ENCODE data around the gene CLRN1. TPM values are rescaled to one million over a fixed set of nuclear protein-coding genes. Genes with fewer than 3 reads are reported as not detected.
"Not testable (repeated sequence)": the region's sequence is repeated elsewhere in the genome, so short reads cannot be mapped to it uniquely, and the experiment has no call there.

The CLRN1 gene
- polyA plus RNA-seq (ENCODE audit: insufficient read length in 3 of 3) = not detected

GRCh38 chr3:150972366-150973071 lies at the start of gene CLRN1:
Gene CLRN1 (minus strand): TSS chr3:150972727. CDS start chr3:150972708, 19 bp downstream.
- peak in 1 of 3 donors; percentile 10 for DNase-seq (ENCODE audit: low read depth in 3 of 3, low spot score in 2 of 3)

- no peak for DNase-seq (ENCODE audit: low read depth in 3 of 3, low spot score in 2 of 3)
These were observed 43.9 kb upstream of the CLRN1 start for GRCh38 chr3:151016478-151016795.

GRCh38 chr3:151015767-151016477 lies 43.4 kb upstream of the CLRN1 start:
- DNase-seq (ENCODE audit: low read depth in 3 of 3, low spot score in 2 of 3) = no peak

GRCh38 chr3:151015181-151015580 lies 42.7 kb upstream of the CLRN1 start:
- DNase-seq (ENCODE audit: low read depth in 3 of 3, low spot score in 2 of 3) = no peak

GRCh38 chr3:151014501-151015018 lies 42.0 kb upstream of the CLRN1 start:
- DNase-seq (ENCODE audit: low read depth in 3 of 3, low spot score in 2 of 3) = no peak

- no peak for DNase-seq (ENCODE audit: low read depth in 3 of 3, low spot score in 2 of 3)
These were observed 40.2 kb upstream of the CLRN1 start for GRCh38 chr3:151012753-151013152.

- DNase-seq (ENCODE audit: low read depth in 3 of 3, low spot score in 2 of 3) = peak in 1 of 3 donors; percentile 10
These were observed 38.9 kb upstream of the CLRN1 start for GRCh38 chr3:151011427-151011826.

- DNase-seq (ENCODE audit: low read depth in 3 of 3, low spot score in 2 of 3) = no peak
These were observed 37.5 kb upstream of the CLRN1 start for GRCh38 chr3:151009981-151010380.

GRCh38 chr3:151009430-151009829 lies 36.9 kb upstream of the CLRN1 start:
- no peak for DNase-seq (ENCODE audit: low read depth in 3 of 3, low spot score in 2 of 3)

GRCh38 chr3:151008699-151009098 lies 36.2 kb upstream of the CLRN1 start:
- no peak for DNase-seq (ENCODE audit: low read depth in 3 of 3, low spot score in 2 of 3)

GRCh38 chr3:151003768-151004134 lies 31.2 kb upstream of the CLRN1 start:
- DNase-seq (ENCODE audit: low read depth in 3 of 3, low spot score in 2 of 3) = no peak

- DNase-seq (ENCODE audit: low read depth in 3 of 3, low spot score in 2 of 3) = no peak
These were observed 30.7 kb upstream of the CLRN1 start for GRCh38 chr3:151003029-151003767.

- no peak for DNase-seq (ENCODE audit: low read depth in 3 of 3, low spot score in 2 of 3)
These were observed 29.8 kb upstream of the CLRN1 start for GRCh38 chr3:151002003-151002981.

GRCh38 chr3:150998996-150999395 lies 26.5 kb upstream of the CLRN1 start:
- DNase-seq (ENCODE audit: low read depth in 3 of 3, low spot score in 2 of 3) = no peak

GRCh38 chr3:150996731-150997130 lies 24.2 kb upstream of the CLRN1 start:
- DNase-seq (ENCODE audit: low read depth in 3 of 3, low spot score in 2 of 3) = no peak

- no peak for DNase-seq (ENCODE audit: low read depth in 3 of 3, low spot score in 2 of 3)
These were observed 23.0 kb upstream of the CLRN1 start for GRCh38 chr3:150995510-150995909.

- DNase-seq (ENCODE audit: low read depth in 3 of 3, low spot score in 2 of 3) = no peak
These were observed 16.7 kb upstream of the CLRN1 start for GRCh38 chr3:150989208-150989607.

GRCh38 chr3:150988395-150988794 lies 15.9 kb upstream of the CLRN1 start:
- DNase-seq (ENCODE audit: low read depth in 3 of 3, low spot score in 2 of 3) = not testable (repeated sequence)

GRCh38 chr3:150985711-150986110 lies 13.2 kb upstream of the CLRN1 start:
- DNase-seq (ENCODE audit: low read depth in 3 of 3, low spot score in 2 of 3) = no peak

- no peak for DNase-seq (ENCODE audit: low read depth in 3 of 3, low spot score in 2 of 3)
These were observed 11.5 kb upstream of the CLRN1 start for GRCh38 chr3:150984066-150984465.
